Bone marrow (tissue), 2 donors: ENCODE measurements around the gene HEG1.

Experiments used
- DNase-seq, 2 donors: peaks; one replicate each; lab custom pipeline; 2025; lab: John Stamatoyannopoulos, UW

The HEG1 gene

DNA sequence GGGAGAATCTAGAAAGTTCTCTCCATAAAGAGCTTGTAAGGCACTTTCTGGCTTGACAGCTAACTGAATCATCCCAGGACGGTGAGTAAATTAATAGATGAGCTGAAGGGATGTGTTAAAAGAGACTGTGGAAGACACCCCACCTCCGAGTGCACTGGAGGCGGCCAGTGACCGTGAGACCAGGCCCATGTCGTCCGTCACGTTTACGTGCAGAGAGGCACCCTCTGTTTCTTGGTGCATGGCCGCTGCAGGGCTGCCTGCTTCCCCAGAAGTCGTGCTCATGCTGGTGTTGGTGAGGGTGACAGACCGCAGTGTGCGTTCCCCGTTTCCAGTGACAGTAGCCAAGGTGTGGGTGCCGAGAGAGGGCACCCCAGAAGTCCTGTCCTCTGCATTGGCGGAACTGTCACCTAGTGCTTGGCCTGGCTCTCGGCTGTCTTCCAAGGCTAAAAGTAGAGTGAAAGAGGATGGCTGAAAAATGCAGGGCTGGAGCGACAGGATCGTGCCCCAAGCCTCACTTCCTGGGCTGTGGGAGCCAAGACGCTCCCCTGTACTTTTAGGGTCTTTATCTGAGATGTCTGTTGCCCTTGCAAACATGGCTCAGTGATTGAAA, 41.1 kb downstream of the HEG1 start:
- no peak for DNase-seq

DNA sequence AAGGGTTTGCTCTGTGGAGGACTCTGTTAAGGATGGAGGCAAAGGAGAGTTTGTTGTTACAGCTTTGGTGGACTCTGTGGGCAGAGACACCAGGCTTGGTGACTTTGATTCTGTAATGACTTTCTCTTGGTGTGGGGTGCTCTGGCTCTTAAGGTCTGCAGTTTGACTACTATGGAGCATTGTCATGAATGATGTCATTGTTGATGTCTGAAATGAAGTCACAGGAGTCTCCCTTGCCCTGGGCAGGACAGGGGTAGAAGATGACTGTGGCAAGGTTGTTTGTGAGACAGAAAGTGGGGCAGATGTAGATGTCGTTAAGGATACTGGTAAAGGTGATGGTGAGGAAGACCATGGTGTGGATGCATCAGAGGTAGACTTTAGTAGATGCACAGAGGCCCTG, 42.7 kb downstream of the HEG1 start:
- DNase-seq, result no peak

DNA sequence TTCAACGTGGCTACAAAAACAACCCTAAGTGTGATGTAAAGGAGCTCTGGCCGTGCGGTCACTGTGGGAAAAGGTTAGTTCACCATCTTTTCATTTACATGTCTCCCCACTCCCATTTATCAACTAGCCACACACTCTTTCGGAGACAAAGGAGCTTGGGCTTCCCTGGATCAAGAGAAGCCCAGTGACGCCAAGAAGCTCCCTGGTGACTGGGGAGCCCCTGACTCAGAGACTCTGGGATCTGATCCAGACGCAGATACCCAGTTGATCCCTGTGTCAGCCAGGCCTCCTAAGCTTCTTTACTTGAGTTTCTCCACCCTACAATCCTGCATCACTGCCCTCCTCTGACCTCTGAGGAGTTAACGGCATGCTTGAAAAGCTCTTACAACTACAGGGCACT, 43.9 kb downstream of the HEG1 start:
- DNase-seq, result no peak

DNA sequence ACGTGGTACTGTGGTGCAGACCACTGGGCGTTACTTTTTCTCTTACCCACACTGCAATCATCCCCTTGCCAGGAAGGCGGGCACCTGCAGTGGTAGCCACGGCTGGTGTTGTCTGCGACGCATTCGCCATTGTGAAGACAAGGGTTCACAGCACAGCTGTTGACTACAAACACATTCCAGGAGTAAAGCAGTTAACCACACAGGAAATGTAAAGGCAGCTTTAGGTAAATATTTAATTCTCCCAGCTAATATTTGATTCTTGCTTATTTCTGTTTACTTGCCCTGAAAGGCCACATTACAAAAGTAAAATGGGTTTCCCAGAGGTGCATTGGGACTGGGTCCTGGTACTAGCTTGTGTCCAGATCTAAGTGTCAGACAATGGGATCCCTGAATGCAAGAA, 45.4 kb downstream of the HEG1 start:
- DNase-seq, result no peak

DNA sequence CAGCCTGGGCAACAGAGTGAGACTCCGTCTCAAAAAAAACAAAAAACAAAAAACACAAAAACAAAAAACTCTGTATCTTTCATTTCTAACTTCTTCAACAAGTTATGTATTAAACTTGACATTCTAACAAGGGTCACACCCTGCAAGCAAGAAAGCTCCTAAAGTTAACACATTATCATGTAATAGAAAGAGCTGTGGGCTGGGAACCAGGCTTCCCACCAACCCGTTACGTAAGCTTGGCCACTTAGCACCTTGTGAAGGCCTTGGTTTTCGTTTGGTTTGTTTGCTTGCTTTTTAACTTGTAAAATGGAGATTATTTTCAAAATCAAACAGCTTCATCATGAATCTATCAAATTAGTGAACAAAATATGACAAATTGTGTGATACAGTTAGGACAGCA, 47.0 kb downstream of the HEG1 start:
- no peak for DNase-seq

DNA sequence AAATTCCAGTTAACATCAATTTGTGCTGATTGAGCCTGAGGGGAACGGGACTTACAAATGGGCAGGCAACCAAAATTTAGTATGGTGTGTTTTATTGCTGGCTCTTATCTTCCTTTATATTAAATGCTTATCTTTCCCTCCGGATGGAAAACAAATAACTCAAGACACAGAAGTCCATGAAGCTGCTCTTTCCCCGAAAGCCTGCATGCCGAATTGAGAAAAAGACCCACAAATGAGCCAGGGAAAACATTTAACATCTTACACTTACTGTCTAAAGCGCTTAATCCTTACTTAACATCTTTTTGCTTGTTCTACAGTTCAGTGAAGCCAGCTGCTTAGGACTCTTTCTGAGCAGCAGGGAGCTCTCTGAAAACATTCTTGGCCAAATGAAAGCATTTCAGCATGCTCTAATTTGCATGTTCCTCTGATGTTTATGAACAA, 49.5 kb downstream of the HEG1 start:
- DNase-seq, result no peak

DNA sequence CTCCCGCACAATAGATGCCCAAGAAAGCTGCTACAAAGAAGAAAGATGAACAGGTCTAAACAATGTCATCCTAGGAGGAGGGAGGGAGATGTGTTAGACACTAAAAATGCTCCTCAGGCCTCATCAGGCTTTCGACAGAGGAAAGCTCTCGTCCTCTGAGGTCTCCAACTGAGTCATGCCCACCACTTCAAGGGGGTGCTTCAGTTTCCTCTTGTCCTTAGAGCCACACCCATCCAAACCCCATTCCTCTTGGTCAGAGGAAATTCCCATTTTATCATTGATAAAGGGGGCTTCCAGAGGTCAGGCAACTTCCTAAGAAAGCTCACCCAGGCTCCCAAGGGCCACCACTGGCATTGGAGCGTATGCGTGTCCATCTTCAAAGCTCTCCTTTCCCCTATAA, 50.1 kb downstream of the HEG1 start:
- DNase-seq, result no peak

DNA sequence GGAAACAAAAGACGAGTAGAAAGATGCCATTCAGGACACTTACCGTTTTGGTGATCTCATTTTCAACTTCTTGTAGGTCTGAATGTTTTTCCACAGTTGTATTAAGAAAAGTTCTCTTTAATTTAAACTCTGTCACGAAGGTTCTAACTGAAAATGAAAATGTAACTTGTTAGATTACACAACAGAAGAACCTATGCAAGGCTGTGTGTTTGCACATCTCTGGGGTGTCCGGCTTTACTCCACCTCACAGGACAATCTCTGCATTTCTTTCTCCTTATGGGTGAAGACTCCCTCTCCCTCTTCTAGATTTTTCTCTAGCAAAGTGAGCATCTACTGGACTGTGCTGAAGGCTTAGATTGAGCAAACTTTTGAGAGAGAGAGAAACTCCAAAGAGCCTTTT, 50.6 kb downstream of the HEG1 start:
- DNase-seq, result no peak

DNA sequence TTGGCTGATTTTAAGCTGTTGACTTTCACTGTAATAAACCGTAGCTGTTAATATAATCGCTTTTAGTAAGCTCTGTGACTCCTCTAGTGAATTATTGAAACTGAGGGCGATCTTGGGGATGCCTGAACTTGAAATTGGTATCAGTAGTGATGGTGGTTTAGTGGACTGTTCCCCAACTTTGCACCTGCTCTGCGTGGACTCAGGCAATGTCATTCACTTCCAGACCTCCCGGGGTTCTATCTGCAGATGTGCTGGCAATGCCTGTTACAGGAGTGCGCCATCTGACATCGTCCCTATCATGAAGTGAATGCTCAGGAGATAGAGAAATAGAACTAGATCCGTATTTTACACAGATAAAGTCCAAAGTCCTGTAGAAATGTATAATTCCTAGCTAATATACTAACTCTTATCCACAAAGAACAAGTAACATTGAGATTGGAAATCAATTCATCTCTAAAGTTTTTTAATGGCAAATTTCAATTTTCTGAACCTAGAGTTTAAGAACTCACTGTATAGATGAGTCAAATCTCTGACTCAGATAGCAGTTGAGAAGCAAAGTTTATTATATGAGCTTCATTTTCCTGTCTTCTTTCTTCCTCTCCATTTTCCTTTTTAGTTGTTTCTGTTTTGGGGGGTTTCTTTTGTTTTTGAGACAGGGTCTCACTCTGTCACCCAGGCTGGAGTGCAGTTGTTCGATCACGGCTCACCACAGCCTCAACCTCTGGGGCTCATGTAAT, 51.8 kb downstream of the HEG1 start:
- no peak for DNase-seq

DNA sequence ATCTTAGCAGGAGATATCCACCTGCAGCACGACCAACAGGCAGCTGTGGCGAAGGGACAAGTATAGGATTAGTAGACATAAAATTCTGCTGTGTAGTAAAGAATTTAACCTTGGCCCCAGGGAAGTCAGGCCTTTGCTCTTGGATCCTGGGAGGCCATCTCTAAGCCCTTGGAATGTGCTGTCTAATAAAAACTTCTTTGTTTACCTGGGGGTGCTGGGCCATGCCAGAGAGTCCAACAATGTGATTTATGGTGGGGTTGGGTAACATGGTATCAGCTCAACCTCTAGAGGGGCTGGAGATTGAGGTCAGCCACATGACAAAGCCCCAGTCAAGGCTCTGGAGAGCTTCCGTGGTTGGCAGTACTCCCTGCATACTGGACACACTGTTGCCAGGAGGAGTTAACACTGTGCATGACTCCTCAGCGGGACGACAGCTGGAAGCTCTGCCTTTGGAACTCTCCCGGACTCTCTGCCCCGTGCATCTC, 52.4 kb downstream of the HEG1 start:
- DNase-seq, result no peak

DNA sequence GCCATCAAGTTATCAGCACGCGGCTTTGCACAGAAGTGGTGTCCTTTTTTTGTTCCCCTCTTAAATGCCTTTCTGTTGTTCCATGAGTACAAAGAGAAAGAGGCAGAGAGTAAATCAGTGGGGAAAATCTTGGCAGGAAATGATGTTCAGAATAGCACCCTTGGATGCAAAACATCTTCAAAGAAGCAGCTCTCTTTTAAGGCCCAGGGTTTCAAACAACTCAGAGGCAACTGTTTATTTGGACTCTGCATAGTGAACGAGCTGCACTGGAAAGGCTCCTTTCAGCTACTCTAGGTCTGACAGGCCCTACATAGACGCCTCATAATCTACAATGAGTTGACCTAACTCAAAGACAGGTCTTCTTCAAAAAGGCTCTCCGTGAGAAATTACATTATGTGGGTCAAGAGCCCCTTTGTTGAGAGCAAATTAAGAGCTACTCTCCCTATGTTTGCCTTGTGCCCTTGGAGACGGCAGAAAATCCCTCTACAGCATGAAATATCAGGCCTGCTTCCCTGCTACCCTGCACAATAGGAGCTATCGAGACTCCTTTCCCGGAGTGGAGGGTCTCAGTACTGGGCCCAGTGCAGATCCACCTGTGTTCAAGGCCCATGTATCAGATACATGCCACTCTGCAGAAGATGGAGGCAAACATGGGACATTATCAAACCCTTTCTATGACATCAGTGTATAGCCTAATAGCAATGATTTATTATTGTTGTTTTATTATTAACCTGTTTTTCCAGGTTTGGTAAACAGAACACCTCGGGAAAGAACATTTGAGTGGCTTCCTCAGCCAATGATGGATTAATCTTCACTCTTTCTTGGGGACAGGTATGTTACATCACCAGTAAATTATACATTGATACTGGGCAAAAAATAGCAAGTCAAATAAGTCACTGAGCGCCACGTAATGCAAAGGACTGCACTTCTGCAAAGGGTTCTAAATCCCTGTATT, 53.1 kb downstream of the HEG1 start:
- no peak for DNase-seq

DNA sequence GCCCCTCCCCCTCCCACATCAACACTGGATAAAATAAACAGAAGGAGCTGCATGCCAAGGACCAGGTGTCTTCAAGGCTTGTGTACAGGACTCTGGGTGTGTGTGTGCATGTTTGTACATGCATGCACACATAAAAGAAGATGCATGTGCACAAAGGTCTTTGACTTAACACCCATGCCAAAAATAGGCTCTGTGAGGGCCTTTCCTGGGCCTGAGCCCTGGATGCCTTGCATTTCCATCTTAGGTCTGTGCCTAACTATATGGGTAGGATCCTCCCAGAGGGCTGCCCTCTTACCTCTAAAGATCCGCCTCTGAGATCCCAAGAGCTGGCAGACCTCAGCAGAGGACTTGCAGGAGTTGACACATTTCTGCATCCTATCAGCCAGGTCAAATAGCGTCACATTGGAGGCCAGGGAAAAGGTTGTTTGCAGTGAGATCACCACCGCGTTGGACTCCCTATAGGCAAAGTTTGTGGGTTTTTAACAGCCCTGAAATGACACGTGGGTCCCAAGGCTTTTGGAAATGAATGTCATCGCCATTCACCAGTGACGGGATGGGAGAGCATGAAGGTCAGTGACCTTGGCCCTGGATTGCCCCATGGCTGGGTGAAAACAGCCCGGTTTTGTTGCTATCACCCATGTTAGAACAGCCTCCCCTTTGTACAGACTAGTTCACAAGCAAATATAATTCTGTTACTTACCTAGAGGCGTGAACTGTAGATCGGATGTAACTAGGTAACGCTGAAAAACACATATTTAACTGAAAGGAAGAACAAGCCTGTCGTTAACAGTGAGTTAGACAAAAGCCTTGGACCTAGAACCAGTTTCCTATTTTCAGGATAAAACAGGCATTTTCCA, 54.0 kb downstream of the HEG1 start:
- no peak for DNase-seq

DNA sequence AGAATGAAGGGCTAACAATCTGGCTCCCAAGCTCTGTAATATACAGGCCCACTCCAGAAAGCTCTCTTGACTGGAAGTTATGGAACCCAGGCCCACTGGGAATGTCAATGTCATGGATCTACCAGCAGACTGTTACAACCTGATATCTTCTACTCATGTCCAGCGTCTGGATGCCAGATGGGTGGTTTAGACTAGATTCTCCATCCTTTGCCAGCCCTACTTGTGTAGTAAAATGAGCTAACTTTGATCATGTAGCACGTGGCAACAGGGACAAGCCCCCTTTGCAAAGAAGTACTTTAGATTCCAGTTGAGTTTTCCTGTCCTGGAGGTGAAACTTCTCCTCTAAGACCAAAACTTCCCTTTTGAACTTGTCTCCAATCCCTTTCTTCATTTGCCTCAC, 55.1 kb downstream of the HEG1 start:
- no peak for DNase-seq

DNA sequence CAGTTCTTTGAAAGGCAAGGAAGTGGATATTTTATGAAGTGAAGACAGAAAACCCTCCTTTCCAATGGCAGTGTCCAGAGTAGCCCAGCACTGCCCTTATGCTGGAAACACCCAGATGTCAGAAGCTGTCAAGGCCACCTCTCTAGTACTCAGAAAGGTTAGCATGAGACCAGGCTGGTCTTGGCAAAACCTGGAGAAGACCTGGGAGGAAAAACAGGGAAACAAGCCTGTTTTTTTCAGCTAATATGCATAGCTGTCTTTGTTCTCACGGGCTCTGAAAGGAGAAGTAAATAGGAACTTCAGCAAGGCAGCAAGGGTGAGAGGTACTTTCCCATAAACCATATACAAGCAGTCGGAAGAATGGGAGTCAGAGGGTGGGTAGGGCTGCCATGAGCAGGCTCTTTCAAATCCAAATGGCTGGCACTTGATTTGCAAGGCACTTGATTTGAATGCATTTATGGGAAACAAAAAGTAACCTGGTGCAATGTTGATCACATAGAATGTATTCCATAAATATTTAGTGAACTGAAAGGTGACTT, 55.8 kb downstream of the HEG1 start:
- no peak for DNase-seq

DNA sequence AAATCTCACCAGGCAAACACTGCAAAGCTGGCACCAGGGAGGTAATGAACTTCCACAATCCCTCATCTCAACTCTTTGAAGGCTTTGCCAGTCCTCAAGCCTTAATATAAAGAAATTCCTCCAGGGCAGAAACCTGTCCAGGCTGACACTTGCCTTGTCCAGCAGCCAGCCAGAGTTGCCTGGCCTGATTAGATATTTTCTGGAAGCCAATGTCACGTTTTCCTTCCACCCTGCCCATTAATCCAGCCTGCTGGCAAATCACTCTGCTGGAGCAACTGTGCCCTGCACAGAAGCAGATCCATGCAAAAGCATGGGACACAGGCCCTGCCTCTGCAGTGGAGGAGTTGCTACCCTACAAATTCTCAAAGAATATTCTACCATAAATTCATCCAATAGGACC, 56.5 kb downstream of the HEG1 start:
- DNase-seq, result no peak

DNA sequence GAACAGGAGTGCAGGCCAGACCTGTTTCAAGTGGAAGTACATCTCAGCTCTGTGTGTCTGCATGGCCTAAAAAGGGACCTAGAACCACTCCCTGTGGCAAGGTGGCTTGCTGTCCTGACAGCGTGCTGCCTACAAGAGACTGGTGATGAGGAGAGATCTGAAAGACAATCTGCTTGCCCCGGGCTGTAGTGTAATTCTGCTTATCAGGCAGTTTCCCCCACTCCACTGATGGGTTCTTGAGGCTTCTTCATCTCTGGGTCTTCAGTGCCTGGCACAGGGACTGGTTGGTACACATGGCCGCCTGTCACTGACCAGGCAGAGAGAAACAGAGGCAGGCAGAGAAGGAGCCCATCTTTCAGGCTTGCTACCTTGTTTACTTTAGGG, 57.6 kb downstream of the HEG1 start:
- DNase-seq, result no peak

DNA sequence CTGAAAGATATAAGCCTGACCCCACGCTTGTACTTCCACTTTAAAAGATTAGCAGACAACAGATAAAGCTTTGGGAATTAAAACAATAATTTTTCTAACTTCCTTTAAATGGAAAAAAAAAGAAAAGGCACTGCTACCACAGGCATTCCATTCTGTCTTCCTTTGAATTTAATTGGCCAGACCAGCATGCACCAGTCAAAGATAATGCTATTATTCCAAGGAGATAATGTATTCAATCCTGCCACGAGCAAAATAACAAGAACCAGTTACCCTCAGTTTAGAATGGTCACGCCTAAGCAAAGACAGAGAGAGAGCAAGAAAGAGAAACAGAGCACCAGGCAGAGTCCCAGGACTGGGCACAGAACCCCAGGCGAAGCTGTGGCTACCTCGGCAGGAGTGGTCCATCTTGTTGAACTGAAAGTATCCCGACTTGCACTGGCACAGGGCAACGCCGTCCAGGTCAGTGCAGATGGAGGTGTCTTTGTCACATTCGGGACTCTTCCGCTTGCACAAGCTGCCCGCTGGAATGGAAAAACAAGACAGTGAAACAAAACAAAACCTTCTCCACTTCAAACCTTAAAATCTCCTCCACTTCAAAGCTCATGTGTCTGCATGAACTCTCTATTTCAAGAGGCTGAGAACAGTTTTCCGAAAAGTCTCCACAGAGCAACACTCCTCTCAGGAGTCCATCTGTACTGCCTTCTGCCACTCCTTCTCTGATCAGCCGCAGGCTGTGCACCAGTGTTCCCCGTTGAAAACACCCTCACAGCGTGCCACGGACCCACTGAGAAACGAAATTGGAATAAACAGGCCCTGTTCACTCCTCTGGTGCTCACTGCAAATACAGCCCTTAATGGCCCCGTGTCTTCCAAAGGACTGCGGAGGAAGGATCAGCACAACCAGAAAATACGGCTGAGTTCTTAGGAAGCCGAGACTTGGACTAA, 58.2 kb downstream of the HEG1 start:
- no peak for DNase-seq

DNA sequence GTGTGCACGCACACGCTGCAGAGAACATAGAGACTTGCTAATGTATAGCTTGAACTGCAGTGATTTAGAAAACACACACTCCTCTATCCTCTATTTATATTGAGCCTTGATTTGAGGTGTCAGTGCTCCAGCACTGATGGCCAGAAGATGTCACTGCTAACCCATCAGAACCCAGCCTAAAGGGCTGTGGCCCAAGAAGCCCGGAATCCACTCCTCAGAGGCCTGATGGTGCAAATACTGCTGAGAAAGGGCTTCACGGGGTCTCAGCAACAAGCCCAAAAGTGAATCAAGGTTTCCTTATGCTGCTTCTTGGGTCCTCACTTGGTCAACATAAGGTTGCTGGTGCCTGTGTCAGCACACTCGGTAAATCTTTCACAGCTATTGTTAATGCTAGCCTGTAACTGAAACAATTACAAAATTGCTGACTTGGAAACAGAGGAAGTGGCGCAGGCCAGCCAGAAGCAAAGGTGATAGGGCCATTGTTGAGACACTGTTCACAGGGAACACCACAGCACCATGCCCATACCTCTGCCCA, 60.3 kb downstream of the HEG1 start:
- DNase-seq, result peak; percentile 13 to 22

DNA sequence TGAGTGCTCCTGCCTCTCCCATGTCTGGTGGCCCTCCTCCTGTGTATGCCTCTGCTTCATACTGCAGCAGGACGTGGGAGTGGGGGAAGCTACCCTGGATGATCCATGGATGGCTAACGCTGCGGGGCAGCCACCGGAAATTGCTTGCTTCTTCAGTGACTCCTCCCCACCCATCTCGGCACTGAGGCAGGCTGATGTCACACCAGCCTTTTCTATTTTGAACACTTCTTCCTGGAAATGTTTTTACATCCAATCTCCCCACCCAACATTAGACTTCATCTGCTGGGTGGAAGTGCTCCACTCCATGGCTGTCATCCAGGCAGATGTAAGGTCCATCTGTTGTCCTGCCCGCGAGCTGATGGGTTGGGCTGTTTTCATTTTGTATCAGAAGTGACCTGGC, 62.3 kb downstream of the HEG1 start:
- DNase-seq, result no peak

DNA sequence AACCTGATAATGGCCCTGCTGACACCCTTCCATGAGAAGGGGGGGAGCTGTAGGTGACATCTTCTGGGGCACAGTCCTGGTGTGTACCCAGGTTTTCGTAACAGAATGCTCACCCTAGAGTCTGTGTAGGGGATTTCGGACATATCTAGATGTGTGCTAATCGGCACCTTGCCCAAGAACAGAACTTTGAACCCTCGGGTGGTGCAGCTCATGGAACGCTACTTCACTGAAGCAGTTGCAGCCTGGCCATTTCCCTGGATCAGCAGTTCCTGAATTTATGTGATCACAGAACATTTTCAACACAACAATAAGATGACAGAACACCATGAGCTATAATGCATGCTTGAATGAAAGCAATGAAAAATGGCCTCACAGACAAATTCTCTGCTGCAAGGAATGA, 63.8 kb downstream of the HEG1 start:
- DNase-seq, result no peak
